ENCODE results near the gene LRRC25.

DNA sequence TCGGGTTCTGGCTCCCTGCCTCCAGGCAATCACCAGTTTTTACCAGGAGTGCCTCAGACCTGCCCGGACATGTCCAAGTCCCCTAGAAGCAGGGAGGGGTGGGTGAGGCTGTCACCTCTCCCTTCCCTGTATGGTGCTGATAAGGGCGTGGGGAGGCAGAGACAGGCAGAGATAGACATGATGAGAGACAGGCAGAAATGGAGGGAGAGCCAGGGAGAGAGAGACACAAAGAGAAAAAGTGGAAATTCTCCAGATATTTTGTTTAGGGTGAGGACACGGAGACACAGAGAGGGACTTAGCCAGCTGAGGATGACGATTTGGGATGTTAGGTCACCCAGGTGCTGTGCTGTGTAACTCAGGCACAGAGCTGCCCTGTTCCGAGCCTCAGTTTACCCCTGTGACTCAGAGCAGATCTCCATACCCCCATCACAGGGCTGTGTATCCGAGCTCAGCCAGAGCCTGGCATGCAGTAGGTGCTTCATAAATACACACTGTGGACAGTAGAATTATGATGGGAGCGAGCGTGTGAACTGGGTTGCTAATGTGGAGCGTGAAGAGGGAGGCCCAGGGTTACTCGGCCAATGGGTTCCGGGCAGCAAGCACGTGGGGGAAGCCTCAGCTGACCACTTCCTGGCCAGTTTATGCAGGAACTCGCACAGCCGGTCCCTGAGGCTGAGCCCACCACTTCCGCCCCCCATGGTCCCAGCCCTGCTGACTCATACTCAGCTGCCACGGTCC lies 23.4 kb downstream of the LRRC25 start:
- no peak for TF ChIP-seq EZH2 (IDR thresholded peaks at IDR 0.05; ENCODE audit: insufficient read depth, poor library complexity, severe bottlenecking)
- no peak for TF ChIP-seq EZH2phosphoT487 (IDR thresholded peaks at IDR 0.05; ENCODE audit: insufficient read depth, low read depth)

Data from GM23248 (cell line).